Hepatocyte (in vitro differentiated cells): ENCODE results near the gene ELMOD3. TPM values are rescaled to one million over a fixed set of nuclear protein-coding genes. Genes with fewer than 3 reads are reported as not detected.
A peak's percentile ranks its signal among the peaks of the same experiment; 100 is the strongest.

Experiments
- DNase-seq: peaks from one replicate; pipeline ENCODE4 v3.0.0-alpha.2; 2016; ENCODE audit warnings: low spot score
- H2AFZ ChIP-seq: fragments of 200-600 bp; sonication (generic); 2 replicates; pipeline ENCODE4 v1.6.0; 2016; ENCODE audit warnings: antibody characterized with exemption, mild to moderate bottlenecking
- H3K27ac ChIP-seq: fragments of 200-600 bp; sonication (generic); 2 replicates; pipeline ENCODE4 v1.5.1; 2016; ENCODE audit warnings: mild to moderate bottlenecking
- H3K27me3 ChIP-seq: fragments of 200-600 bp; sonication (generic); 2 replicates; pipeline ENCODE4 v1.6.1; 2016
- H3K36me3 ChIP-seq: fragments of 200-600 bp; sonication (generic); replicated peaks from 2 replicates; pipeline ENCODE4 v1.5.1; 2016; ENCODE audit warnings: low read depth; ENCODE audit not compliant: insufficient read depth
- H3K4me1 ChIP-seq: fragments of 200-600 bp; sonication (generic); 2 replicates; pipeline ENCODE4 v1.5.1; 2016; ENCODE audit warnings: mild to moderate bottlenecking, moderate library complexity; ENCODE audit not compliant: insufficient read depth
- H3K4me2 ChIP-seq: fragments of 200-600 bp; sonication (generic); 2 replicates; pipeline ENCODE4 v1.6.0; 2016
- H3K4me3 ChIP-seq: fragments of 200-600 bp; sonication (generic); 2 replicates; pipeline ENCODE4 v1.5.1; 2016; ENCODE audit warnings: mild to moderate bottlenecking
- H3K79me2 ChIP-seq: fragments of 200-600 bp; sonication (generic); 2 replicates; pipeline ENCODE4 v1.6.0; 2017; ENCODE audit warnings: mild to moderate bottlenecking
- H3K9me2 ChIP-seq: fragments of 200-600 bp; sonication (generic); replicated peaks from 2 replicates; pipeline ENCODE4 v1.6.0; 2017; ENCODE audit warnings: mild to moderate bottlenecking; ENCODE audit not compliant: insufficient read depth
- H3K9me3 ChIP-seq: fragments of 200-600 bp; sonication (generic); 2 replicates; pipeline ENCODE4 v1.5.1; 2016; ENCODE audit warnings: low read depth, mild to moderate bottlenecking
- H4K20me1 ChIP-seq: fragments of 200-600 bp; sonication (generic); 2 replicates; pipeline ENCODE4 v1.6.0; 2016; ENCODE audit warnings: mild to moderate bottlenecking; ENCODE audit not compliant: insufficient read depth, poor library complexity, severe bottlenecking
- CTCF ChIP-seq: fragments of 200-600 bp; sonication (generic); IDR thresholded peaks from 2 replicates; pipeline ENCODE4 v1.5.1; 2016; ENCODE audit warnings: antibody characterized with exemption, mild to moderate bottlenecking; ENCODE audit not compliant: poor library complexity
- EZH2 ChIP-seq: fragments of 200-600 bp; sonication (generic); IDR thresholded peaks from 2 replicates; pipeline ENCODE4 v1.6.1; 2016; ENCODE audit warnings: antibody characterized with exemption, mild to moderate bottlenecking, borderline replicate concordance
- EZH2phosphoT487 ChIP-seq: fragments of 200-600 bp; sonication (generic); IDR thresholded peaks from one replicate; pipeline ENCODE4 v1.6.1; 2018; ENCODE audit warnings: antibody characterized with exemption, mild to moderate bottlenecking, low read depth, moderate library complexity; ENCODE audit not compliant: unreplicated experiment, severe bottlenecking
- WGBS: methylation state at CpG from one replicate; pipeline ENCODE4 v1.1.6; 2016; ENCODE audit warnings: low lambda C conversion rate; ENCODE audit errors: missing lambda C conversion rate; 5-methylcytosine and 5-hydroxymethylcytosine counted together
- polyA plus RNA-seq: library from polyadenylated mRNA; unstranded; fragments of >200 nt; fragmentation: Nextera tagmentation; extraction: Ambion mirVana; gene quantifications from 2 replicates; pipeline ENCODE4 v1.2.1, GENCODE V29; 2016
- total RNA-seq: library from RNA; depleted of rRNA; stranded (reverse); fragments of >200 nt; gene quantifications from 2 replicates; pipeline ENCODE4 v1.2.3, GENCODE V29; 2014

Gene ELMOD3
- total and polyA plus RNA-seq, 2 experiments from 2014 or later, result 18.1 to 25.1 TPM

- 92% methylated on average over 4 of the region's 4 CpGs for WGBS
- H3K27ac ChIP-seq, result no peak overlapping the region
- H3K4me1 ChIP-seq, result no peaks in the 10 kb centered on the region
These were observed 39.7 kb downstream of the ELMOD3 start for GRCh38 chr2:85394261-85394681.

GRCh38 chr2:85394976-85395375 lies 40.4 kb downstream of the ELMOD3 start:
- Histone ChIP-seq H3K36me3 (no peaks in the 10 kb centered on the region), H3K9me2 (no peaks in the 10 kb centered on the region), H4K20me1 (no peaks in the 10 kb centered on the region), H3K79me2 (no peaks in the 10 kb centered on the region), H3K4me2 (no peak overlapping the region), H3K27me3 (no peaks in the 10 kb centered on the region), H3K9me3 (no peaks in the 10 kb centered on the region), H2AFZ (no peak overlapping the region), H3K27ac (no peak overlapping the region), H3K4me1 (no peaks in the 10 kb centered on the region), H3K4me3 (no peak overlapping the region)
- DNase-seq, result no peak
- TF ChIP-seq EZH2phosphoT487 (no peak), EZH2 (no peak), CTCF (no peak)
- WGBS, result 87% methylated on average over 6 of the region's 6 CpGs

More at GRCh38 chr2:85394261-85394681, 39.7 kb downstream of the ELMOD3 start:
- Histone ChIP-seq H3K4me2 (no peak overlapping the region), H3K27me3 (no peaks in the 10 kb centered on the region), H3K4me3 (no peak overlapping the region), H4K20me1 (no peaks in the 10 kb centered on the region), H3K9me3 (no peaks in the 10 kb centered on the region), H3K9me2 (no peaks in the 10 kb centered on the region), H3K79me2 (no peaks in the 10 kb centered on the region), H2AFZ (no peak overlapping the region), H3K36me3 (no peaks in the 10 kb centered on the region)
- no peak for TF ChIP-seq EZH2
- TF ChIP-seq CTCF, result no peak
- DNase-seq, result no peak

GRCh38 chr2:85395912-85396475 lies 41.4 kb downstream of the ELMOD3 start:
- Histone ChIP-seq H3K4me1 (no peaks in the 10 kb centered on the region), H3K27ac (peak overlapping the region; percentile 27), H3K79me2 (no peaks in the 10 kb centered on the region), H3K4me3 (no peak overlapping the region), H3K36me3 (no peaks in the 10 kb centered on the region), H3K27me3 (no peaks in the 10 kb centered on the region), H3K9me3 (no peaks in the 10 kb centered on the region), H2AFZ (no peak overlapping the region), H4K20me1 (no peaks in the 10 kb centered on the region), H3K9me2 (no peaks in the 10 kb centered on the region), H3K4me2 (no peak overlapping the region)
- 97% methylated on average over 14 of the region's 14 CpGs for WGBS
- TF ChIP-seq CTCF, result no peak
- TF ChIP-seq EZH2phosphoT487, result no peak
- TF ChIP-seq EZH2, result no peak
- no peak for DNase-seq
